ENCODE measurements around the gene PCDH9. TPM values are rescaled to one million over a fixed set of nuclear protein-coding genes. Genes with fewer than 3 reads are reported as not detected.

PCDH9 gene
- total RNA-seq, 1 donor from 2014 or later: 0.09 TPM

- intact Hi-C loops (cut with micrococcal nuclease): no loop called here
Observed at GRCh38 chr13:67167420-67167819, 62.7 kb downstream of the PCDH9 start.

- intact Hi-C loops (cut with micrococcal nuclease): no loop called here
Observed at GRCh38 chr13:67161176-67161575, 69.0 kb downstream of the PCDH9 start.

GRCh38 chr13:67158903-67159302, 71.2 kb downstream of the PCDH9 start:
- intact Hi-C loops (cut with micrococcal nuclease): no loop called here

GRCh38 chr13:67156723-67157060, 73.4 kb downstream of the PCDH9 start:
- intact Hi-C loops (cut with micrococcal nuclease): no loop called here

- intact Hi-C loops (cut with micrococcal nuclease): no loop called here
Observed at GRCh38 chr13:67155898-67156722, 74.0 kb downstream of the PCDH9 start.

- intact Hi-C loops (cut with micrococcal nuclease): no loop called here
Observed at GRCh38 chr13:67152085-67152484, 78.1 kb downstream of the PCDH9 start.

GRCh38 chr13:67151652-67152051, 78.5 kb downstream of the PCDH9 start:
- intact Hi-C loops (cut with micrococcal nuclease): no loop called here

GRCh38 chr13:67150608-67151007, 79.5 kb downstream of the PCDH9 start:
- intact Hi-C loops (cut with micrococcal nuclease): no loop called here

- intact Hi-C loops (cut with micrococcal nuclease): no loop called here
Observed at GRCh38 chr13:67148161-67148571, 82.0 kb downstream of the PCDH9 start.

- intact Hi-C loops (cut with micrococcal nuclease): no loop called here
Observed at GRCh38 chr13:67147342-67148133, 82.6 kb downstream of the PCDH9 start.

GRCh38 chr13:67146523-67147130, 83.5 kb downstream of the PCDH9 start:
- intact Hi-C loops (cut with micrococcal nuclease): no loop called here

GRCh38 chr13:67145950-67146349, 84.2 kb downstream of the PCDH9 start:
- intact Hi-C loops (cut with micrococcal nuclease): no loop called here

- intact Hi-C loops (cut with micrococcal nuclease): no loop called here
Observed at GRCh38 chr13:67143544-67144115, 86.5 kb downstream of the PCDH9 start.

GRCh38 chr13:67140006-67140405, 90.1 kb downstream of the PCDH9 start:
- intact Hi-C loops (cut with micrococcal nuclease): no loop called here

GRCh38 chr13:67139551-67139950, 90.6 kb downstream of the PCDH9 start:
- intact Hi-C loops (cut with micrococcal nuclease): no loop called here

GRCh38 chr13:67138970-67139369, 91.2 kb downstream of the PCDH9 start:
- intact Hi-C loops (cut with micrococcal nuclease): no loop called here

GRCh38 chr13:67137044-67137735, 92.9 kb downstream of the PCDH9 start:
- intact Hi-C loops (cut with micrococcal nuclease): no loop called here

- intact Hi-C loops (cut with micrococcal nuclease): no loop called here
Observed at GRCh38 chr13:67136157-67136556, 94.0 kb downstream of the PCDH9 start.

- intact Hi-C loops (cut with micrococcal nuclease): no loop called here
Observed at GRCh38 chr13:67135356-67135755, 94.8 kb downstream of the PCDH9 start.

- intact Hi-C loops (cut with micrococcal nuclease): no loop called here
Observed at GRCh38 chr13:67134417-67135129, 95.6 kb downstream of the PCDH9 start.

- intact Hi-C loops (cut with micrococcal nuclease): no loop called here
Observed at GRCh38 chr13:67133476-67133875, 96.7 kb downstream of the PCDH9 start.
